KOPT-K1 (cell line): ENCODE measurements around the gene CCNA2.

ENCODE experiments used
- H3K27ac ChIP-seq: fragments of 200-600 bp; sonication (generic); 2 replicates; pipeline ENCODE4 v1.5.1; 2016; ENCODE audit warnings: antibody characterized with exemption, mild to moderate bottlenecking, low read depth, low read length; ENCODE audit not compliant: poor library complexity, severe bottlenecking
- H3K36me3 ChIP-seq: fragments of 200-600 bp; sonication (generic); 2 replicates; pipeline ENCODE4 v1.5.1; 2017; ENCODE audit warnings: antibody characterized with exemption, mild to moderate bottlenecking, low read length, moderate library complexity; ENCODE audit not compliant: insufficient read depth
- H3K9me3 ChIP-seq: fragments of 200-600 bp; sonication (generic); 2 replicates; pipeline ENCODE4 v1.5.1; 2017; ENCODE audit warnings: antibody characterized with exemption, low read length, mild to moderate bottlenecking; ENCODE audit not compliant: insufficient read depth, poor library complexity, severe bottlenecking

Gene CCNA2

GRCh38 chr4:121819216-121819965 lies 4.3 kb downstream of the CCNA2 start:
- Histone ChIP-seq H3K9me3 (no peaks in the 10 kb centered on the region), H3K36me3 (peaks cover 86% of the 10 kb centered on the region), H3K27ac (no peak overlapping the region)

- Histone ChIP-seq H3K9me3 (no peaks in the 10 kb centered on the region), H3K27ac (no peak overlapping the region), H3K36me3 (peaks cover 96% of the 10 kb centered on the region)
These were observed 5.5 kb downstream of the CCNA2 start for GRCh38 chr4:121818215-121818614.

GRCh38 chr4:121817701-121818100 lies 6.0 kb downstream of the CCNA2 start:
- H3K36me3 ChIP-seq, result peaks cover 99% of the 10 kb centered on the region
- H3K27ac ChIP-seq, result no peak overlapping the region
- H3K9me3 ChIP-seq, result no peaks in the 10 kb centered on the region

GRCh38 chr4:121817006-121817405 lies 6.7 kb downstream of the CCNA2 start:
- H3K27ac ChIP-seq, result no peak overlapping the region
- H3K36me3 ChIP-seq, result peaks cover 100% of the 10 kb centered on the region
- H3K9me3 ChIP-seq, result no peaks in the 10 kb centered on the region

GRCh38 chr4:121814756-121815155 lies 8.9 kb downstream of the CCNA2 start:
- Histone ChIP-seq H3K27ac (no peak overlapping the region), H3K9me3 (no peaks in the 10 kb centered on the region), H3K36me3 (peaks cover 99% of the 10 kb centered on the region)

- peaks cover 98% of the 10 kb centered on the region for H3K36me3 ChIP-seq
- no peak overlapping the region for H3K27ac ChIP-seq
- no peaks in the 10 kb centered on the region for H3K9me3 ChIP-seq
These were observed 12.6 kb downstream of the CCNA2 start for GRCh38 chr4:121811122-121811521.

- Histone ChIP-seq H3K9me3 (no peaks in the 10 kb centered on the region), H3K27ac (no peak overlapping the region), H3K36me3 (peaks cover 89% of the 10 kb centered on the region)
These were observed 17.3 kb downstream of the CCNA2 start for GRCh38 chr4:121806411-121806810.

GRCh38 chr4:121801715-121802075 lies 22.0 kb downstream of the CCNA2 start:
- peak overlapping the region; percentile 85 for H3K27ac ChIP-seq
- H3K9me3 ChIP-seq, result no peaks in the 10 kb centered on the region
- peaks cover 43% of the 10 kb centered on the region for H3K36me3 ChIP-seq

GRCh38 chr4:121800961-121801714 lies 22.5 kb downstream of the CCNA2 start, which contains the start of gene EXOSC9:
TSS of gene EXOSC9 (plus strand) at chr4:121801323. CDS start at chr4:121801425, 102 bp downstream.
- H3K36me3 ChIP-seq, result peaks cover 38% of the 10 kb centered on the region
- H3K27ac ChIP-seq, result peak within 1 kb of the TSS; percentile 85
- no peaks in the 10 kb centered on the region for H3K9me3 ChIP-seq

- no peaks in the 10 kb centered on the region for H3K9me3 ChIP-seq
- H3K27ac ChIP-seq, result peak overlapping the region; percentile 85
- H3K36me3 ChIP-seq, result peaks cover 32% of the 10 kb centered on the region
These were observed 23.1 kb downstream of the CCNA2 start for GRCh38 chr4:121800638-121800960.

- H3K36me3 ChIP-seq, result peaks cover 26% of the 10 kb centered on the region
- H3K27ac ChIP-seq, result peak overlapping the region; percentile 85
- H3K9me3 ChIP-seq, result no peaks in the 10 kb centered on the region
These were observed 23.7 kb downstream of the CCNA2 start for GRCh38 chr4:121799867-121800501.

- Histone ChIP-seq H3K27ac (peak overlapping the region; percentile 85), H3K36me3 (peaks cover 19% of the 10 kb centered on the region), H3K9me3 (no peaks in the 10 kb centered on the region)
These were observed 24.4 kb downstream of the CCNA2 start for GRCh38 chr4:121799208-121799823.

GRCh38 chr4:121796283-121796682 lies 27.4 kb downstream of the CCNA2 start:
- Histone ChIP-seq H3K27ac (peak overlapping the region; percentile 62), H3K36me3 (no peaks in the 10 kb centered on the region), H3K9me3 (no peaks in the 10 kb centered on the region)

GRCh38 chr4:121794505-121795188 lies 29.0 kb downstream of the CCNA2 start:
- no peaks in the 10 kb centered on the region for H3K9me3 ChIP-seq
- no peaks in the 10 kb centered on the region for H3K36me3 ChIP-seq
- H3K27ac ChIP-seq, result no peak overlapping the region

GRCh38 chr4:121792966-121793365 lies 30.7 kb downstream of the CCNA2 start:
- Histone ChIP-seq H3K36me3 (no peaks in the 10 kb centered on the region), H3K27ac (no peak overlapping the region), H3K9me3 (no peaks in the 10 kb centered on the region)
